Esophagus squamous epithelium (tissue), 5 donors: ENCODE data around the gene STX12. TPM values are rescaled to one million over a fixed set of nuclear protein-coding genes. Genes with fewer than 3 reads are reported as not detected.
"Not testable (repeated sequence)": the region's sequence is repeated elsewhere in the genome, so short reads cannot be mapped to it uniquely, and the experiment has no call there.

Source experiments
- DNase-seq: peaks from one replicate; lab custom pipeline; 2025; lab: John Stamatoyannopoulos, UW
- H3K27ac ChIP-seq, 4 donors: fragments of 200-600 bp; sonication (generic); one replicate each; pipeline ENCODE4 v1.5.1; 2016 to 2019; ENCODE audit warnings: mild to moderate bottlenecking in 1 of 4
- H3K27me3 ChIP-seq, 4 donors: fragments of 200-600 bp; sonication (generic); 1 replicate in 3 of 4; 2 replicates in 1 of 4; pipeline versions ENCODE4 v1.5.1 to v1.6.0; 2017 to 2021; ENCODE audit warnings: antibody characterized with exemption in 1 of 4
- H3K36me3 ChIP-seq, 3 donors: fragments of 200-600 bp; sonication (generic); one replicate each; pipeline ENCODE4 v1.5.1; 2016 to 2019
- H3K4me1 ChIP-seq, 3 donors: fragments of 200-600 bp; sonication (generic); one replicate each; pipeline ENCODE4 v1.5.1; 2017 to 2019
- H3K4me3 ChIP-seq, 4 donors: fragments of 200-600 bp; sonication (generic); 1 replicate in 3 of 4; 2 replicates in 1 of 4; pipeline ENCODE4 v1.5.1; 2016 to 2019; ENCODE audit warnings: mild to moderate bottlenecking in 2 of 4, moderate library complexity in 1 of 4
- H3K9me3 ChIP-seq, 3 donors: fragments of 200-600 bp; sonication (generic); one replicate each; pipeline ENCODE4 v1.5.1; 2016 to 2019
- CTCF ChIP-seq, 6 experiments: fragments of 450-650 bp in 4 of 6; fragments of 200-600 bp in 2 of 6; sonication (generic) in 2 of 6; IDR thresholded peaks; one replicate each; pipeline ENCODE4 v1.5.1; 2016 to 2019; ENCODE audit warnings: antibody characterized with exemption in 6 of 6, mild to moderate bottlenecking in 4 of 6, moderate library complexity in 4 of 6
- POLR2A ChIP-seq, 4 donors: fragments of 450-650 bp; IDR thresholded peaks; one replicate each; pipeline ENCODE4 v1.6.1; 2017; ENCODE audit warnings: antibody characterized with exemption in 4 of 4, mild to moderate bottlenecking in 4 of 4, moderate library complexity in 3 of 4
- WGBS, 2 donors: methylation state at CpG; one replicate each; pipeline ENCODE4 v1.1.5; 2018; 5-methylcytosine and 5-hydroxymethylcytosine counted together
- intact Hi-C: fragments of 100-400 bp; cut with DNase I; formaldehyde crosslinking; loops from one replicate; pipeline ENCODE4 v1.15.0; 2022
- total RNA-seq, 4 donors: library from RNA; depleted of rRNA; stranded (reverse); fragments of >200 nt; gene quantifications; one replicate each; pipeline ENCODE4 v1.1.0, GENCODE V29; 2016
- donor health status: DM: yes; HTN: yes; CAD: no.

Gene STX12
- total RNA-seq, 4 donors from 2014 or later, result 52.6 to 64.4 (median 56.8) TPM

GRCh38 chr1:27795601-27796000 is 22.6 kb downstream of the STX12 start:
- TF ChIP-seq CTCF (IDR thresholded peaks at IDR 0.05), result no peak
- no peak for TF ChIP-seq POLR2A (IDR thresholded peaks at IDR 0.05)
- peaks cover 0 to 2% (median 0%) of the 10 kb centered on the region in 3 donors for H3K4me1 ChIP-seq
- H3K27me3 ChIP-seq, result no peaks in the 10 kb centered on the region
- intact Hi-C loops, result no loop called here
- no peak for DNase-seq
- H3K36me3 ChIP-seq, result peaks cover 9 to 97% (median 41%) of the 10 kb centered on the region in 3 donors
- no peaks in the 10 kb centered on the region for H3K9me3 ChIP-seq
- WGBS, 2 donors, result 36% methylated on average over 1 of the region's 1 CpG
- no peak overlapping the region for H3K4me3 ChIP-seq
- no peak overlapping the region for H3K27ac ChIP-seq

DNA sequence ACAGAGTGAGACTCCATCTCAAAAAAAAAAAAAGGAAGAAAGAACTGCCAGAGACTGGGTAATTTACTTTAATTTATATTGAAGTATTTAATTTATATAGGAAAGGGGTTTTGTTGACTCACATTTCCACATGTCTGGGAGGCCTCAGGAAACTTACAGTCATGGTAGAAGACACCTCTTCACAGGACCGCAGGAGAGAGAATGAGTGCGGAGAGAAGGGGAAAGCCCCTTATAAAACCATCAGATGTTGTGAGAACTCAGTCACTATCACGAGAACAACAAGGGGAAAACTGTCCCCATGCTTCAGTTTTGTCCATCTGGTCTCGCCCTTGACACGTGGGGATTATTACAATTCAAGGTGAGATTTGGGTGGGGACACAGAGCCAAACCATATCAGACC is 31.8 kb downstream of the STX12 start:
- Histone ChIP-seq H3K27me3 (no peaks in the 10 kb centered on the region), H3K9me3 (no peaks in the 10 kb centered on the region), H3K4me1 (no peaks in the 10 kb centered on the region), H3K36me3 (peaks cover 11 to 98% (median 24%) of the 10 kb centered on the region in 3 donors), H3K27ac (no peak overlapping the region), H3K4me3 (no peak overlapping the region)
- WGBS, 2 donors, result 70 to 83% methylated on average over 5 of the region's 5 CpGs
- intact Hi-C loops, result no loop called here
- TF ChIP-seq CTCF (IDR thresholded peaks at IDR 0.05), result no peak
- TF ChIP-seq POLR2A (IDR thresholded peaks at IDR 0.05), result no peak
- no peak for DNase-seq

GRCh38 chr1:27806758-27807157 is 33.7 kb downstream of the STX12 start:
- DNase-seq, result no peak
- Histone ChIP-seq H3K27me3 (no peaks in the 10 kb centered on the region), H3K36me3 (peaks cover 11 to 98% (median 11%) of the 10 kb centered on the region in 3 donors), H3K27ac (no peak overlapping the region), H3K4me1 (no peaks in the 10 kb centered on the region), H3K4me3 (no peak overlapping the region), H3K9me3 (no peaks in the 10 kb centered on the region)
- intact Hi-C loops, result no loop called here
- TF ChIP-seq POLR2A (IDR thresholded peaks at IDR 0.05) (no peak), CTCF (IDR thresholded peaks at IDR 0.05) (no peak)
- WGBS, 2 donors, result 94 to 95% methylated on average over 7 of the region's 7 CpGs

DNA sequence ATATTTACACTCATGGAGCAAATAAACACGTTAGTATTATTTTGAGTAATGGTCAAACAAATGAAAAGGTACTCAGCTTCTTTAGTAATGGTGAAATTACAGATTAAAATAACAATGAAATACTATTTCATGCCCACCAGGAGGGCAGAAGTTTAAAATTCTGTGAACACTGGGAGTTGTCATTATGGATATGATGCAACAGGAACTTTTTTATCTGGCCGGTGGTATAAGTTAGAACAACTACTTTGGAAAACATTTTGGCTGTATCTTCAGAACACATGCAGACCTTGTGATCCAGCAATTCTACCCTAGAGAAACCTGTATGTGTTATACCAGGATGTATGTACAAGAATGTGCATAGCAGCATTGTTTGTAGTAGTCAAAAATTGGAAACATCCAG is 34.4 kb downstream of the STX12 start:
- H3K4me3 ChIP-seq, result no peak overlapping the region

GRCh38 chr1:27808131-27808530 is 35.1 kb downstream of the STX12 start:
- H3K9me3 ChIP-seq, H3K27ac ChIP-seq, H3K4me3 ChIP-seq, H3K27me3 ChIP-seq, DNase-seq, H3K4me1 ChIP-seq, intact Hi-C loops: not testable (repeated sequence)
- 91 to 92% methylated on average over 3 of the region's 3 CpGs for WGBS, 2 donors
- peaks cover 11 to 98% (median 25%) of the 10 kb centered on the region in 3 donors for H3K36me3 ChIP-seq

More for the DNA sequence above, 34.4 kb downstream of the STX12 start:
- no peak for DNase-seq
- WGBS, 2 donors, result 78 to 88% methylated on average over 2 of the region's 2 CpGs
- no peaks in the 10 kb centered on the region for H3K9me3 ChIP-seq
- no peaks in the 10 kb centered on the region for H3K4me1 ChIP-seq
- no peak for TF ChIP-seq CTCF (IDR thresholded peaks at IDR 0.05)
- peaks cover 13 to 98% (median 18%) of the 10 kb centered on the region in 3 donors for H3K36me3 ChIP-seq
- no peak overlapping the region for H3K27ac ChIP-seq
- intact Hi-C loops, result no loop called here
- no peaks in the 10 kb centered on the region for H3K27me3 ChIP-seq

DNA sequence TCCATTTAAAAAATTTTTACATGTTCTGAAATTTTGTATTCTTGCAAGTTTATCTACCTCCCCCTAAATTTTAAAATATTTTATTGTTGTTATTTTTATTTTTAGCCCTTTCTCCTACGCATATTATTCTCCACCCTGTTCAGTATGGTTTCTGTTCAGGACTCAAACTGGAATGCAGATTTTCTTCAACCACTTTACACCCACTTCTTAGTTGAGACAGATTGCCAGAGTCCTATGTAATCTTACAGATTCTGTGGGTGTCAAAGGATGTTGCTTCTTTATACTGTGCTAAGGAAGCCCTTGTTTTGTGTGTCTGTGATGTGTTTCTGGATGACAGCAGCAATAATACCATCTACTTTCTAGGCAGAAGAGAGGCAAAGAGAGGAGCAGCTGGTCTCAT is 36.9 kb downstream of the STX12 start:
- TF ChIP-seq CTCF (IDR thresholded peaks at IDR 0.05), result no peak
- TF ChIP-seq POLR2A (IDR thresholded peaks at IDR 0.05), result no peak
- DNase-seq, result no peak
- no peaks in the 10 kb centered on the region for H3K27me3 ChIP-seq
- no peaks in the 10 kb centered on the region for H3K9me3 ChIP-seq
- H3K27ac ChIP-seq, result no peak overlapping the region
- peaks cover 14 to 98% (median 25%) of the 10 kb centered on the region in 3 donors for H3K36me3 ChIP-seq
- WGBS, 2 donors, result 85 to 89% methylated on average over 1 of the region's 1 CpG
- no peaks in the 10 kb centered on the region for H3K4me1 ChIP-seq
- intact Hi-C loops, result no loop called here
- H3K4me3 ChIP-seq, result no peak overlapping the region
